GM12878 (cell line): ENCODE data around the gene ADPRS. TPM values are rescaled to one million over a fixed set of nuclear protein-coding genes. Genes with fewer than 3 reads are reported as not detected.

Experiments
- BACH1 ChIP-seq: fragments of 450-650 bp; IDR thresholded peaks from 2 replicates; pipeline ENCODE4 v1.6.1; 2017; ENCODE audit warnings: mild to moderate bottlenecking, borderline replicate concordance
- KAT2A ChIP-seq: conservative IDR thresholded peaks from 2 replicates; pipeline ENCODE4 v1.6.1; 2011; ENCODE audit warnings: low read depth, low read length; ENCODE audit not compliant: control insufficient read depth
- NR2C1 ChIP-seq: fragments of 450-650 bp; IDR thresholded peaks from 2 replicates; pipeline ENCODE4 v1.6.1; 2017; ENCODE audit warnings: antibody characterized with exemption, mild to moderate bottlenecking, moderate library complexity
- POLR2AphosphoS5 ChIP-seq: IDR thresholded peaks from 2 replicates; pipeline ENCODE4 v1.6.1; 2011; ENCODE audit warnings: mild to moderate bottlenecking, low read length, inconsistent platforms
- SP1 ChIP-seq: IDR thresholded peaks from one replicate; pipeline ENCODE4 v1.6.1; 2011; ENCODE audit warnings: low read depth, low read length
- SREBF1 ChIP-seq: IDR thresholded peaks from 2 replicates; pipeline ENCODE4 v1.6.1; 2012; ENCODE audit warnings: mild to moderate bottlenecking, low read length
- YBX1 ChIP-seq: fragments of 450-650 bp; IDR thresholded peaks from 2 replicates; pipeline ENCODE4 v1.6.1; 2016; ENCODE audit warnings: antibody characterized with exemption
- ZBTB11 ChIP-seq: fragments of 450-650 bp; formaldehyde crosslinking; IDR thresholded peaks from 2 replicates; pipeline ENCODE4 v1.5.0; 2022; ENCODE audit warnings: mild to moderate bottlenecking, missing genetic modification characterization
- polyA plus RNA-seq, 11 experiments: library from polyadenylated mRNA; depleted of rRNA in 4 of 11; unstranded in 6 of 11; stranded (reverse) in 5 of 11; fragments of >200 nt; fragmentation: Nextera tagmentation in 4 of 11; fragmentation: Illumina TruSeq in 1 of 11; extraction: Ambion mirVana in 4 of 11; extraction: Trizol in 1 of 11; gene quantifications; 1 replicate in 1 of 11; 2 replicates in 10 of 11; pipeline versions ENCODE4 v1.2.1 to v1.2.3, GENCODE V29; 2011 to 2016; ENCODE audit warnings: inconsistent platforms in 2 of 11, missing spikeins in 2 of 11, low read depth in 1 of 11
- total RNA-seq, 4 experiments: library from RNA; depleted of rRNA in 3 of 4; stranded (reverse); fragments of >200 nt in 3 of 4; fragmentation: Illumina TruSeq in 1 of 4; extraction: Trizol in 1 of 4; gene quantifications; 2 replicates each; pipeline versions ENCODE4 v1.2.1 to v1.2.3, GENCODE V29; 2013 to 2021
- TF ChIP-seq, protein P1 (sequence below): fragments of 150-350 bp; IDR thresholded peaks from 2 replicates; pipeline ENCODE4 v1.6.1; 2016; ENCODE audit warnings: low read depth, low read length

The ADPRS gene
- total and polyA plus RNA-seq, 10 of the 15 experiments (the other 5 are each of a cell fraction or from before 2014, with no cell fraction given) = 7.6 to 57.6 (median 39.1) TPM

GRCh38 chr1:36088577-36089392, at the start of gene ADPRS (continued):
- TF ChIP-seq BACH1 (peak; percentile 86), SP1 (peak; percentile 54), POLR2AphosphoS5 (peak; percentile 97), YBX1 (no peak), SREBF1 (no peak), KAT2A (no peak), NR2C1 (peak; percentile 70), ZBTB11 (peak; percentile 68)
- TF ChIP-seq, protein P1, sequence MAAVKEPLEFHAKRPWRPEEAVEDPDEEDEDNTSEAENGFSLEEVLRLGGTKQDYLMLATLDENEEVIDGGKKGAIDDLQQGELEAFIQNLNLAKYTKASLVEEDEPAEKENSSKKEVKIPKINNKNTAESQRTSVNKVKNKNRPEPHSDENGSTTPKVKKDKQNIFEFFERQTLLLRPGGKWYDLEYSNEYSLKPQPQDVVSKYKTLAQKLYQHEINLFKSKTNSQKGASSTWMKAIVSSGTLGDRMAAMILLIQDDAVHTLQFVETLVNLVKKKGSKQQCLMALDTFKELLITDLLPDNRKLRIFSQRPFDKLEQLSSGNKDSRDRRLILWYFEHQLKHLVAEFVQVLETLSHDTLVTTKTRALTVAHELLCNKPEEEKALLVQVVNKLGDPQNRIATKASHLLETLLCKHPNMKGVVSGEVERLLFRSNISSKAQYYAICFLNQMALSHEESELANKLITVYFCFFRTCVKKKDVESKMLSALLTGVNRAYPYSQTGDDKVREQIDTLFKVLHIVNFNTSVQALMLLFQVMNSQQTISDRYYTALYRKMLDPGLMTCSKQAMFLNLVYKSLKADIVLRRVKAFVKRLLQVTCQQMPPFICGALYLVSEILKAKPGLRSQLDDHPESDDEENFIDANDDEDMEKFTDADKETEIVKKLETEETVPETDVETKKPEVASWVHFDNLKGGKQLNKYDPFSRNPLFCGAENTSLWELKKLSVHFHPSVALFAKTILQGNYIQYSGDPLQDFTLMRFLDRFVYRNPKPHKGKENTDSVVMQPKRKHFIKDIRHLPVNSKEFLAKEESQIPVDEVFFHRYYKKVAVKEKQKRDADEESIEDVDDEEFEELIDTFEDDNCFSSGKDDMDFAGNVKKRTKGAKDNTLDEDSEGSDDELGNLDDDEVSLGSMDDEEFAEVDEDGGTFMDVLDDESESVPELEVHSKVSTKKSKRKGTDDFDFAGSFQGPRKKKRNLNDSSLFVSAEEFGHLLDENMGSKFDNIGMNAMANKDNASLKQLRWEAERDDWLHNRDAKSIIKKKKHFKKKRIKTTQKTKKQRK = no peak
- TF ChIP-seq, all 136 proteins: peak for 69
